Measurements from ENCODE around the gene P2RY8. TPM values are rescaled to one million over a fixed set of nuclear protein-coding genes. Genes with fewer than 3 reads are reported as not detected.
"Not testable (repeated sequence)": the region's sequence is repeated elsewhere in the genome, so short reads cannot be mapped to it uniquely, and the experiment has no call there.

P2RY8 gene, protein sequence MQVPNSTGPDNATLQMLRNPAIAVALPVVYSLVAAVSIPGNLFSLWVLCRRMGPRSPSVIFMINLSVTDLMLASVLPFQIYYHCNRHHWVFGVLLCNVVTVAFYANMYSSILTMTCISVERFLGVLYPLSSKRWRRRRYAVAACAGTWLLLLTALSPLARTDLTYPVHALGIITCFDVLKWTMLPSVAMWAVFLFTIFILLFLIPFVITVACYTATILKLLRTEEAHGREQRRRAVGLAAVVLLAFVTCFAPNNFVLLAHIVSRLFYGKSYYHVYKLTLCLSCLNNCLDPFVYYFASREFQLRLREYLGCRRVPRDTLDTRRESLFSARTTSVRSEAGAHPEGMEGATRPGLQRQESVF
- total RNA-seq, result 100 to 1,000 TPM in 1 of 2 experiments, 10 to 100 TPM in 1; 82.4 to 109 TPM

DNA sequence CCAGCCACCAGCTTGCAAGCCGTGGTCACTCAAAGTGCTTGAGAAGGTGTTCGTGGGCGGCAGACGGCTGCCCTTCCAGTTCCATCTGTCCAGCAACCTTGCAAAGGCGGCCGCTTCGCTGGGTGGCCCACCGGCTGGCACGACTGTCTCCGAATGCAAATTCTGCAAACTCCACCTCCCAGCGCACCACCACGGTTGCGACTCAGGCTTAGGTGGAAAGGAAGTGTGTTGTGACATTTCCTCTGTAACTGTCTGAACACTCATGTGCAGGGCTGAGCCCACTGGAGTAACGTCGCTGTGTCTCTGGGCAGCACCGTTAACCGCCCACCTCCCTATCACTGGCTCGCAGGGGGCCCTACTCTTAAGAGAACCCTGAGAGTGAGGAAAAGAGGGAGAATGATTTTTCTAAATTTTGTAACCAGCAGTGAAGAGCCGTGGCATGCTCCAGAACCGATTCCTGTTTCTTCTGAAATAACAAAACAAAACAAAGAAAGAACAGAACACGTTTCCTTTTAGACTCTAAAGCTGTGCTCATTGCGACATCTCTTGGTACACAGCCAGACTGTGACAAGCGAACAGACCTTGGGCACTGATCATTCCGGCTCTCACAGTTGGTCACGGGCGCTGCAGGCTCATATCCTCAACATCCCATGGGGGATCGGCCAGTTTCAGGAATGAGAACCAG lies at the start of gene P2RY8:
P2RY8 (minus strand) TSS at position 155 of the 685 bp plus-strand sequence. CDS start 70,627 bp downstream, outside the sequence.
- peaks cover 27% of the 10 kb centered on the region for H3K36me3 Mint-ChIP-seq
- peak within 1 kb of the TSS; percentile 100 for H3K27ac Mint-ChIP-seq
- H3K9me3 Mint-ChIP-seq (ENCODE audit: low read depth), result no peaks in the 10 kb centered on the region
- CTCF ChIA-PET, result no interaction called here
- DNase-seq, result peak; percentile 91
- peak; percentile 79 for ATAC-seq
- peaks cover 24% of the 10 kb centered on the region for H3K4me1 Mint-ChIP-seq
- no peaks in the 10 kb centered on the region for H3K27me3 Mint-ChIP-seq
- H3K4me3 Mint-ChIP-seq, result peak within 1 kb of the TSS; percentile 94

DNA sequence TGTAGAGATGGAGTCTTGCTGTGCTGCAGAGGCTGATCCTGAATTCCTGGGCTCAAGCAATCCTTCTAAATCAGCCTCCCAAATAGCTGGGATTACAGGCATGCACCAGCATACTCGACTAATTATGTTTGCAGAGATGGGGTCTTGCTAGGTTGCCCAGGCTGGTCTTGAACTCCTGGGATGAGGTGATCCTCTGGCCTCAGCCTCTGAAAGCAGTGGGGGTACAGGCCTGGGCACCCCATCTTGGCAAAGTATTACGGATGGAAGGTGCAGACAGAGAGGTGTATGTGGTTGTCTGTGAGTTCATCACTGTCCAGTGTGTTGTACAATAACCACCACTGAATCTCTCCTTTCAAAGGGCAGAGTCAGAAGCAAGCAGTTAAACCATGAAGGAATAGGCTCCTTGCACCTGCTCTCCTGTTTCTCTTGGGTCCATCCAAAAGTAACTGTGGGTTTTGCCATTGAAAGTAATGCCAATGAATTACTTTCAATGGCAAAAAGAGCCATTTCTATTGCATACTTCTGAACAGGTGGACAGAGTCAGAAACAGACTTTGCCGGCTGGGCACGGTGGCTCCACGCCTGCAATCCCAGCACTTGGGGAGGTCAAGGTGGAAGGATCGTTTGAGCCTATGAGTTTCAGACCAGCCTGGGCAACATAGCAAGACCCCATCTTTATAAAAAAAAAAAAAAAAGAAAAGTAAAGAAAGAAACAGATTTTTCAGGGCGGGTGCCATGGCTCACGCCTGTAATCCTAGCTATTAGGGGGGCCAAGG lies 47.4 kb upstream of the P2RY8 start:
- Mint-ChIP-seq H3K4me3 (no peak overlapping the region), H3K27ac (no peak overlapping the region), H3K36me3 (no peaks in the 10 kb centered on the region), H3K9me3 (ENCODE audit: low read depth) (no peaks in the 10 kb centered on the region), H3K4me1 (peaks cover 25% of the 10 kb centered on the region), H3K27me3 (no peaks in the 10 kb centered on the region)
- ATAC-seq, result no peak
- peak; percentile 15 for DNase-seq
- CTCF ChIA-PET, result no interaction called here

DNA sequence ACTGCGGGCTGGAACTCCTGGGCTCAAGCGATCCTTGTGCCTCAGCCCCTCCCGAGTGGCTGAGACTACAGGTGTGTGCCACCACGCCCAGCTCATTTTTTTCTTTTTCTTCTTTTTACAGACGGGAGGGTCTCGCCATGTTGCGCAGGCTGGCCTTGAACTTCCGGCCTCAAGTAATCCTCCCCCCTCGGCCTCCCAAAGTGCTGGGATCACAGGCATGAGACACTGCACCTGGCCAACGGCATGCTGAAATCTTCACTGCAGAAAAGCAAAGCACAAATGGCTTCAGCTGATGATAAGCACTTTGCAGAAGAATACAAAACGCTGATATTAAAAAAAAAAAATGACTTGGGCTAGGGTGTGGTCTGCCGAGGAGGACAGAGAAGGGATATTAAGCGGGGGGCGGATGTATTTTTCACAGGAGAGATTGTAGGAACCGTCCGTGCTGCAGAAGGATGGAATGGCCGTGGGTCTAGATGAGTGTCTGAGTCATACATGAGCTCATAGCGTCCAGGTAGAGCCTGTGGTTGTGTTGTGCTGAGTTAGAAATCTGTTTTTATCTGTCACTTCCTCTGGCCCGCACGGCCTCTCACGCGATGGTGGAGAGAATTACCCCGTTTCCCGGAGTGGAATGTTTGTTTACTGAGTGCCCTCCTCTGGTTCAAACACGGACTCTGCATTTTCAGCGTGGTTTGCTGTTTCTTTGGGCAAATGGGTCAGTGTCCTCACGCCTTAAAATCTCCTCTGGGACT lies 45.9 kb upstream of the P2RY8 start:
- CTCF ChIA-PET, result no interaction called here
- H3K4me3 Mint-ChIP-seq, result peak overlapping the region; percentile 47
- DNase-seq (peak; percentile 90), ATAC-seq (peak; percentile 93)
- no peaks in the 10 kb centered on the region for H3K36me3 Mint-ChIP-seq
- peak overlapping the region; percentile 69 for H3K27ac Mint-ChIP-seq
- H3K9me3 Mint-ChIP-seq (ENCODE audit: low read depth), result no peaks in the 10 kb centered on the region
- H3K27me3 Mint-ChIP-seq, result no peaks in the 10 kb centered on the region
- H3K4me1 Mint-ChIP-seq, result peaks cover 30% of the 10 kb centered on the region

DNA sequence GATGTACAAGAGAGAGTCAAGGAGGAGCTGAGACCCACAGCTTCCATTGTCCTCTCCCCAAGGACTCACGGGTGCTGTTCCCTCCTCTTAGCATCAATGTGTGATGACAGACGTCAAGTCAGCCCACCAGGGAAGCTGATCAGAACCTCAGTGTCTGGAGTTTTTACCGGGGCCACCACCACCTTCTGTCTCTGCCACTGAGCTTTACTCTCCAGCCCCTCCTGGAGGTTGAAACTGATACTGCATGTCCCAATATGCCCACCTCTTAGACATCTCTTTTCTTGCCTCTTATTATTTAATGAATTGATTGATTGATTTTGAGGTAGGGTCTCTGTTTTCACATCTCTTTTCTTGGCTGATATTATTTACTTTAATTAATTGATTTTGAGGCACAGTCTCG lies 44.1 kb upstream of the P2RY8 start:
- ATAC-seq, result peak; percentile 67
- H3K4me3 Mint-ChIP-seq, result no peak overlapping the region

DNA sequence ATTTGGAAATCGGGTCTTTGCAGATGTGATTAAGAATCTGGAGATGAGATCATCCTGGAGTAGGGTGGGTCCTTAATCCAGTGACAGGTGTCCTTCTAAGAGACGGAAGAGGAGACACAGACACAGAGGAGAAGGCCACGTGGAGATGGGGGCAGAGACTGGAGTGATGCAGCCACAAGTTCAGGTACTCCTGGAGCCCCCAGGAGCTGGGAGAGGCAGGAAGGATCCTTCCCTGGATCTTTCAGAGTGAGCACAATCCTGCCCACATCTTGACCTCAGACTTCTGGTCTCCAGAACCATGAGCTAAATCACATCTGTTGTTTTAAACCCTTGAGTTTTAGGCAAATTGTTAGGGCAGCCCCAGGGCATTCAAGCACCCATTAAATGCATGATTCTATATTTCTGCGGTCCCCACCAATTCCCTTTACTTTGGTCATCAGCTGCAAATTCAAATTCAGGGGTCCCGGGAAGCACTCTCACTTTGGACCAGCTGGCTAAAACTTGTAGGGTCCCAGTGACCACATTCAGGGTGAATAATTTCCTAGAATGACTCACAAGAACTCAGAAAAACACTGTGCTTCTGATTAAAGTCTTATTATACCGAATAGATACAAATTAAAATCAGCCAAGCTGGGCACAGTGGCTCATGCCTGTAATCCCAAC lies 41.7 kb upstream of the P2RY8 start:
- CTCF ChIA-PET, result no interaction called here
- Mint-ChIP-seq H3K4me1 (peaks cover 21% of the 10 kb centered on the region), H3K9me3 (ENCODE audit: low read depth) (no peaks in the 10 kb centered on the region), H3K27me3 (no peaks in the 10 kb centered on the region), H3K27ac (no peak overlapping the region), H3K4me3 (no peak overlapping the region), H3K36me3 (no peaks in the 10 kb centered on the region)
- DNase-seq, result no peak
- no peak for ATAC-seq

More for the DNA sequence above, 44.1 kb upstream of the P2RY8 start:
- DNase-seq, result peak; percentile 89
- no peaks in the 10 kb centered on the region for H3K27me3 Mint-ChIP-seq
- no peak overlapping the region for H3K27ac Mint-ChIP-seq
- peaks cover 25% of the 10 kb centered on the region for H3K4me1 Mint-ChIP-seq
- H3K9me3 Mint-ChIP-seq (ENCODE audit: low read depth), result no peaks in the 10 kb centered on the region
- H3K36me3 Mint-ChIP-seq, result no peaks in the 10 kb centered on the region
- CTCF ChIA-PET, result no interaction called here

DNA sequence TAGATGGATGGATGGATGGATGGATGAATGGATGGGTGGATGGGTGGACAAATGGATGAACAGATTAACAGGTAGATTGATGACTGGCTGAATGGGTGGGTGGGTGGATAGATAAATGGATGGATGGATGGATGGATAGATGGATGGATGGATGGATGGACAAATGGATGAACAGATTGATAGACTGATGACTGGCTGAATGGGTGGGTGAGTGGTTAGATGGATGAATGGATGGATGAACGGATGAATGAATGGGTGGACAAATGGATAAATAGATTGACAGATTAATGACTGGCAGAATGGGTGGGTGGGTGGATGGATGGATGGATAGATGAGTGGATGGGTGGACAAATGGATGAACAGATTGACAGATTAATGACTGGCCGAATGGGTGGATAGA lies 40.9 kb upstream of the P2RY8 start:
- peaks cover 13% of the 10 kb centered on the region for H3K4me1 Mint-ChIP-seq
- no peaks in the 10 kb centered on the region for H3K36me3 Mint-ChIP-seq
- H3K27me3 Mint-ChIP-seq, result no peaks in the 10 kb centered on the region
- ATAC-seq (no peak), DNase-seq (no peak)
- CTCF ChIA-PET, result no interaction called here
- no peaks in the 10 kb centered on the region for H3K9me3 Mint-ChIP-seq (ENCODE audit: low read depth)
- no peak overlapping the region for H3K27ac Mint-ChIP-seq
- H3K4me3 Mint-ChIP-seq, result no peak overlapping the region

DNA sequence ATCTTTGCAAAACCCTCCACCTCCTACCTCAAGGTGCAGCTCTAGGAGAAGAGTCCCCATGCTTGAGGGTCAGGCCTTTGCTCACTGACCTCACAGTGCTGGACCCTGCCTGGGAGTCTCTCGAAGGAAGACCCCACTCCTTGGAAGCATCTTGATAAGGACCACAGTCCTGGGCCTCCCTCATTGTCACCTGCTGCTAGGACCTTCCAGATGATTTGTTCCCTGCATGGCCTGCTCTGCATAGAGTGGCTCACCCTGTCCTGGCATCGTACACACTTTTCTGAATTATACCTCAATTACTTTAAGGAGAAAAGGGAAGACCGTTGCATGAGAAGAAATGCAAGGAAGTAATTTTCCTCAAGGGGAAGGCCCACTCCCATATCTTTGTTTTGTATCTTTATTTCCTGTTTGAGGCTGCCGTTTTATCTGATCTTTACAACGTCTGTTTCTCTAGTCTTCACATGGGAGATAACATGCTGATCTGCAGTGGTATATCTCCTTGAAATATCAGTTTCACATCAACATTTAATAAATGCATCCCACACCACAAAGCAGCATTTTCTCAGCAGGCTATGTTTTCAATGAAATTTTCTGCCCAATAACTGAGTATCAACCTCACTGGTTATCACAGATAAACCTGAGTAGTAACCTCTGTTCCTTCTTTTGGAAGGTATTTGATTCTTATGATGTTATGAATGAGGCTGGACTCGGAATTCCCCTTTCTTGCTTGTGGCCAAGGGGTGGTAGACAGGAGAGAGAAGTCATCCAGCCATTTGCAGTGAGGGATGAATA lies 39.4 kb upstream of the P2RY8 start:
- Mint-ChIP-seq H3K4me1 (peaks cover 10% of the 10 kb centered on the region), H3K36me3 (no peaks in the 10 kb centered on the region), H3K9me3 (ENCODE audit: low read depth) (no peaks in the 10 kb centered on the region), H3K4me3 (no peak overlapping the region), H3K27me3 (no peaks in the 10 kb centered on the region), H3K27ac (no peak overlapping the region)
- ATAC-seq (peak; percentile 18), DNase-seq (no peak)
- CTCF ChIA-PET, result no interaction called here

DNA sequence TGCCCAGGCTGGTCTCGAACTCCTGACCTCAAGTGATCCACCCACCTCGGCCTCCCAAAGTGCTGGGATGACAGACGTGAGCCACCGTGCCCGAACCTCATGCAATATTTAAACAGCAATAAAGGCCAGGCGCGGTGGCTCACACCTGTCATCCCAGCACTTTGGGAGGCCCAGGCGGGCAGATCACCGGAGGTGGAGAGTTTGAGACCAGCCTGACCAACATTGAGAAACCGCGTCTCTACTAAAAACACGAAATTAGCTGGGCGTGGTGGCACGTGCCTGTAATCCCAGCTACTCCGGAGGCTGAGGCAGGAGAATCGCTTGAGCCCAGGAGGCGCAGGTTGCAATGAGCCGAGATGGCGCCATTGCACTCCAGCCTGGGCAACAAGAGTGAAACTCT lies 37.2 kb upstream of the P2RY8 start:
- H3K36me3 Mint-ChIP-seq; ATAC-seq; DNase-seq; H3K27me3 Mint-ChIP-seq; H3K9me3 Mint-ChIP-seq (ENCODE audit: low read depth); H3K27ac Mint-ChIP-seq; H3K4me3 Mint-ChIP-seq; CTCF ChIA-PET: not testable (repeated sequence)
- peaks cover 21% of the 10 kb centered on the region for H3K4me1 Mint-ChIP-seq

DNA sequence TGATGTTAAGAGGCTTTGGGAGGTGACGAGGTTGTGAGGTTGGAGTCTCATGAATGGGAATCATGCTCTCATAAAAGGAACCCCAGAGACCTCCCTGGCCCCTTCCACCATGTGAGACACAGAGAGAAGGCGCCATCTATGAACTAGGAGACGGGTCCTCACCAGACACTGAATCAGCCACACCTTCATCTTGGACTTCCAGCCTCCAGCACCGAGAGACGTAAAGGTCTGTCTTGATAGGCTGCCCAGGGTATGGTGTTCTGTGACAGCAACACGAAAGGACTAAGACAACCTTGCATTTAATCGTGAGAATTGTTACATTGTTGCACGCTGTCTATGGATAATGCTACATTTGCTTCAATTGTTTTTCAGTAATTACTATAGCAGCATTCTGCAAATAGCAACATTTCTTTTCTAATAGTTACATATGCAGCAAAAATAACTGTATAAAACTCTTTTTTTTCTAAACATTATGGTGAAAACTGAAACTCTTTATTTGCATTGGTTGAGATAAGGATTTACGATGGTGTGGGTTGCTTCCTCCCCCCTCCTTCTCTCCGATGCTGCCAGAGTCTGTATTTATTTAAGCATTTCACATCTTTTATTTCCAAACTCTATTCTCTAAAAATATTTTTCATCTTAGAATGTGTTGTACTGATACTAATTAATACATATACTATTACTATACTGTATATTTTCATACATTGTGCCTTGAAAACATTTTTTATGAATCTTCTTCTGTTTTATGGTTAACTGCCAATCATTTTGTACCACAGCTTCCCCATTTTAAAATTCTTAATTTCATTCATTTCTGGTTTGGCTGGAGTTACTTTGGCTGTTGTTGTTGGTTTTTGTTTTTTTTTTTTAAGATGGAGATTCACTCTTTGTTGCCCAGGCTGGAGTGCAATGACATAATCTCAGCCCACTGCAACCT lies 28.0 kb upstream of the P2RY8 start:
- Mint-ChIP-seq H3K27me3 (no peaks in the 10 kb centered on the region), H3K9me3 (ENCODE audit: low read depth) (no peaks in the 10 kb centered on the region), H3K27ac (no peak overlapping the region), H3K4me1 (peaks cover 29% of the 10 kb centered on the region), H3K4me3 (no peak overlapping the region), H3K36me3 (peaks cover 2% of the 10 kb centered on the region)
- DNase-seq (peak; percentile 33), ATAC-seq (no peak)
- CTCF ChIA-PET, result no interaction called here

DNA sequence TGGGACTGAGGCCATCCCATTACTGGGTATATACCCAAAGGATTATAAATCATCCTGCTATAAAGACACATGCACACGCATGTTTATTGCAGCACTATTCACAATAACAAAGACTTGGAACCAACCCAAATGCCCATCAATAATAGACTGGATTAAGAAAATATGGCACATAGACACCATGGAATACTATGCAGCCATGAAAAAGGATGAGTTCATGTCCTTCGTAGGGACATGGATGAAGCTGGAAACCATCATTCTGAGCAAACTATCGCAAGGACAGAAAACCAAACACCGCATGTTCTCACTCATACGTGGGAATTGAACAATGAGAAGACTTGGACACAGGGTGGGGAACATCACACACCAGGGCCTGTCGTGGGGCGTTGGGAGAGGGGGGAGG lies 27.1 kb upstream of the P2RY8 start:
- DNase-seq; H3K36me3 Mint-ChIP-seq; H3K27ac Mint-ChIP-seq; CTCF ChIA-PET; H3K27me3 Mint-ChIP-seq; H3K9me3 Mint-ChIP-seq (ENCODE audit: low read depth); H3K4me3 Mint-ChIP-seq; ATAC-seq: not testable (repeated sequence)
- H3K4me1 Mint-ChIP-seq, result peaks cover 24% of the 10 kb centered on the region

DNA sequence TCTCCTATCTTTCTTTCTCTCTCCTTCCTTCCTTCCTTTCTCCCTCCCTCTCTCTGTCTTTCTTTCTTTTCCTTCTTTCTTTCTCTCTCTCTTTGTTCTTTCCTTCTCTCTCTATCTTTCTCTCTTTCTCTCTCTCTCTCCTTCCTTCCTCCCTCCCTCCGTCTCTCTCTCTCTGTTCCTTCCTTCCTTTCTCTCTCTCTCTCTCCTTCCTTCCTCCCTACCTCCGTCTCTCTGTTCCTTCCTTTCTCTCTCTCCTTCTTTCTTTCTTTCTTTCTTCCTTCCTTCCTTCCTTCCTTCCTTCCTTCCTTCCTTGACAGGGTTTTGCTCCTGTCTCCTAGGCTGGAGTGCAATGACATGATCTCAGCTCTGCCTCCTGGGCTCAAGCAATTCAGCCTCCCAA lies 24.2 kb upstream of the P2RY8 start:
- CTCF ChIA-PET, result no interaction called here
- H3K36me3 Mint-ChIP-seq, result peaks cover 4% of the 10 kb centered on the region
- ATAC-seq (no peak), DNase-seq (no peak)
- no peaks in the 10 kb centered on the region for H3K9me3 Mint-ChIP-seq (ENCODE audit: low read depth)
- H3K27me3 Mint-ChIP-seq, result no peaks in the 10 kb centered on the region
- no peak overlapping the region for H3K4me3 Mint-ChIP-seq
- peak overlapping the region; percentile 15 for H3K27ac Mint-ChIP-seq
- H3K4me1 Mint-ChIP-seq, result peaks cover 24% of the 10 kb centered on the region
